GF-D8 (cell line): ENCODE measurements around the gene CNTNAP2.

Experiments used
- DNase-seq: peaks from one replicate; lab custom pipeline; 2025; lab: John Stamatoyannopoulos, UW

CNTNAP2 gene

GRCh38 chr7:146768957-146769356 lies 652.4 kb downstream of the CNTNAP2 start:
- DNase-seq, result no peak

GRCh38 chr7:146772601-146773000 lies 656.0 kb downstream of the CNTNAP2 start:
- no peak for DNase-seq

- no peak for DNase-seq
Observed at GRCh38 chr7:146773506-146773905, 656.9 kb downstream of the CNTNAP2 start.

- DNase-seq, result no peak
Observed at GRCh38 chr7:146781352-146782116, 664.9 kb downstream of the CNTNAP2 start.

- no peak for DNase-seq
Observed at GRCh38 chr7:146787266-146787665, 670.7 kb downstream of the CNTNAP2 start.

- no peak for DNase-seq
Observed at GRCh38 chr7:146788008-146788407, 671.4 kb downstream of the CNTNAP2 start.

GRCh38 chr7:146791344-146792285 lies 675.0 kb downstream of the CNTNAP2 start:
- DNase-seq, result no peak

GRCh38 chr7:146804620-146805019 lies 688.0 kb downstream of the CNTNAP2 start:
- no peak for DNase-seq

- no peak for DNase-seq
Observed at GRCh38 chr7:146805082-146805481, 688.5 kb downstream of the CNTNAP2 start.

GRCh38 chr7:146826329-146826728 lies 709.7 kb downstream of the CNTNAP2 start:
- no peak for DNase-seq

GRCh38 chr7:146830686-146831085 lies 714.1 kb downstream of the CNTNAP2 start:
- no peak for DNase-seq

- no peak for DNase-seq
Observed at GRCh38 chr7:146831875-146832274, 715.3 kb downstream of the CNTNAP2 start.

GRCh38 chr7:146844405-146844804 lies 727.8 kb downstream of the CNTNAP2 start:
- no peak for DNase-seq

- no peak for DNase-seq
Observed at GRCh38 chr7:146858690-146859089, 742.1 kb downstream of the CNTNAP2 start.

- DNase-seq, result no peak
Observed at GRCh38 chr7:146861701-146862100, 745.1 kb downstream of the CNTNAP2 start.

GRCh38 chr7:146862415-146862814 lies 745.8 kb downstream of the CNTNAP2 start:
- DNase-seq, result no peak

GRCh38 chr7:146864644-146865043 lies 748.0 kb downstream of the CNTNAP2 start:
- no peak for DNase-seq

GRCh38 chr7:146865696-146866095 lies 749.1 kb downstream of the CNTNAP2 start:
- DNase-seq, result no peak

GRCh38 chr7:146874722-146875121 lies 758.1 kb downstream of the CNTNAP2 start:
- DNase-seq, result no peak

GRCh38 chr7:146875237-146875785 lies 758.7 kb downstream of the CNTNAP2 start:
- no peak for DNase-seq

- no peak for DNase-seq
Observed at GRCh38 chr7:146875981-146876380, 759.4 kb downstream of the CNTNAP2 start.

GRCh38 chr7:146876411-146876810 lies 759.8 kb downstream of the CNTNAP2 start:
- DNase-seq, result no peak

- DNase-seq, result no peak
Observed at GRCh38 chr7:146878901-146879300, 762.3 kb downstream of the CNTNAP2 start.
